ENCODE results near the gene FGD4.

The FGD4 gene

GRCh38 chr12:32568228-32568627 lies 168.9 kb downstream of the FGD4 start:
- DNase-seq, result no peak

- no peak for DNase-seq
Observed at GRCh38 chr12:32569259-32569658, 169.9 kb downstream of the FGD4 start.

GRCh38 chr12:32574585-32574984 lies 175.2 kb downstream of the FGD4 start:
- no peak for DNase-seq

- no peak for DNase-seq
Observed at GRCh38 chr12:32577328-32577727, 178.0 kb downstream of the FGD4 start.

GRCh38 chr12:32583534-32583933 lies 184.2 kb downstream of the FGD4 start:
- DNase-seq, result no peak

GRCh38 chr12:32585680-32586079 lies 186.3 kb downstream of the FGD4 start:
- DNase-seq, result no peak

- DNase-seq, result no peak
Observed at GRCh38 chr12:32586390-32586789, 187.0 kb downstream of the FGD4 start.

- no peak for DNase-seq
Observed at GRCh38 chr12:32587581-32588495, 188.5 kb downstream of the FGD4 start.

- DNase-seq, result no peak
Observed at GRCh38 chr12:32588604-32589003, 189.2 kb downstream of the FGD4 start.

- DNase-seq, result no peak
Observed at GRCh38 chr12:32589165-32589865, 190.0 kb downstream of the FGD4 start.

GRCh38 chr12:32595251-32595650 lies 195.9 kb downstream of the FGD4 start:
- no peak for DNase-seq

- DNase-seq, result no peak
Observed at GRCh38 chr12:32596030-32596429, 196.7 kb downstream of the FGD4 start.

- DNase-seq, result no peak
Observed at GRCh38 chr12:32598688-32599087, 199.3 kb downstream of the FGD4 start.

- no peak for DNase-seq
Observed at GRCh38 chr12:32600681-32601080, 201.3 kb downstream of the FGD4 start.

GRCh38 chr12:32603071-32603470 lies 203.7 kb downstream of the FGD4 start:
- no peak for DNase-seq

GRCh38 chr12:32603858-32604257 lies 204.5 kb downstream of the FGD4 start:
- DNase-seq, result no peak

GRCh38 chr12:32604565-32604964 lies 205.2 kb downstream of the FGD4 start:
- DNase-seq, result no peak

GRCh38 chr12:32605326-32606095 lies 206.2 kb downstream of the FGD4 start:
- DNase-seq, result no peak

GRCh38 chr12:32606443-32606842 lies 207.1 kb downstream of the FGD4 start:
- DNase-seq, result no peak

- DNase-seq, result no peak
Observed at GRCh38 chr12:32609966-32610365, 210.6 kb downstream of the FGD4 start.

- no peak for DNase-seq
Observed at GRCh38 chr12:32611986-32612385, 212.6 kb downstream of the FGD4 start.

GRCh38 chr12:32612658-32613614 lies 213.6 kb downstream of the FGD4 start:
- no peak for DNase-seq
